Measurements from ENCODE around the gene ACSL3. TPM values are rescaled to one million over a fixed set of nuclear protein-coding genes. Genes with fewer than 3 reads are reported as not detected.

The ACSL3 gene
- total RNA-seq, 1 donor from 2014 or later = 87.0 TPM

DNA sequence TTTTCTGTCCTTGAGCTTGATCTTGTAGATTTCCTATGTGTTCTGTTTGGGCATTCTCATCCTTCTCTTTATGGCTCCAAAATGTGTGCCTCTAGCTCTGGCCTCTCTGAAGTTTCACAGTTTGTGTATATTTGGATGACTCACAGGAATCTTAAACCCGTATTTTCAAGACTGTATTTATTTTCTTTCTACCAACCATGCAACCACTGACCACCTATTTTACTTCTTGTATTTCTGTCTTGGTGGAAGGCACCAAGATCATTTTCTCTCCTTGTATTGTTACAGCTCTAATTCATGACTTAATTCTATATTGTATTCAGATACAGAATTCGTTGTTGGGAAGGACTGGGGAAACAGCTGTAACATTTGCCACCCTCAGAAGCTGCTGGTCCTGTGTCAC lies 39.5 kb downstream of the ACSL3 start:
- Mint-ChIP-seq H3K36me3 (ENCODE audit: unreplicated experiment) (no peaks in the 10 kb centered on the region), H3K27me3 (ENCODE audit: unreplicated experiment) (no peaks in the 10 kb centered on the region), H3K27ac (ENCODE audit: unreplicated experiment) (no peak overlapping the region), H3K4me3 (ENCODE audit: unreplicated experiment) (no peak overlapping the region), H3K4me1 (ENCODE audit: low read depth, unreplicated experiment) (no peaks in the 10 kb centered on the region), H3K9me3 (ENCODE audit: unreplicated experiment) (no peaks in the 10 kb centered on the region)
- no peak for DNase-seq
- TF ChIP-seq CTCF (IDR thresholded peaks at IDR 0.05; ENCODE audit: partially characterized antibody, unreplicated experiment) = no peak

DNA sequence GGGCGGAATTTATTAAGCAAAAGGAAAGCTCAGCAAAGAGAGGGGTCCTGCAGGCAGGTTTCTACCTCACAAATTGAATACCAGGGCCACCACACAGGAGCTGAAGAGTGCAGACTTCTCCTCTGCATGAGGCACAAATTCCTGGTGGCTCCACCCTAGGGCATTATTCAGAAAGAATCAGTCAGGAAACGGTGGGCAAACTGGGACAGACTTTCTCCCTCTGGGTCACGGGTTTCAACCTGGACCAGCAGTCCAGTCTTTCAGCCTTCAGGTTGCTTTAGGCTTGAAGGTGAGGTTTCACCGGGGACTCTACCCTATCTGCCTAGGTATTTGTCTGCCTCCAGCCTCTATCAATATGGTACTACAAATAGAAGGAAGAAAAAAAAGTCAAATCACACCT lies 41.8 kb downstream of the ACSL3 start:
- Mint-ChIP-seq H3K36me3 (ENCODE audit: unreplicated experiment) (no peaks in the 10 kb centered on the region), H3K4me3 (ENCODE audit: unreplicated experiment) (no peak overlapping the region), H3K4me1 (ENCODE audit: low read depth, unreplicated experiment) (peaks cover 9% of the 10 kb centered on the region), H3K27ac (ENCODE audit: unreplicated experiment) (no peak overlapping the region), H3K9me3 (ENCODE audit: unreplicated experiment) (peaks cover 2% of the 10 kb centered on the region), H3K27me3 (ENCODE audit: unreplicated experiment) (no peaks in the 10 kb centered on the region)
- DNase-seq = no peak
- TF ChIP-seq CTCF (IDR thresholded peaks at IDR 0.05; ENCODE audit: partially characterized antibody, unreplicated experiment) = no peak

DNA sequence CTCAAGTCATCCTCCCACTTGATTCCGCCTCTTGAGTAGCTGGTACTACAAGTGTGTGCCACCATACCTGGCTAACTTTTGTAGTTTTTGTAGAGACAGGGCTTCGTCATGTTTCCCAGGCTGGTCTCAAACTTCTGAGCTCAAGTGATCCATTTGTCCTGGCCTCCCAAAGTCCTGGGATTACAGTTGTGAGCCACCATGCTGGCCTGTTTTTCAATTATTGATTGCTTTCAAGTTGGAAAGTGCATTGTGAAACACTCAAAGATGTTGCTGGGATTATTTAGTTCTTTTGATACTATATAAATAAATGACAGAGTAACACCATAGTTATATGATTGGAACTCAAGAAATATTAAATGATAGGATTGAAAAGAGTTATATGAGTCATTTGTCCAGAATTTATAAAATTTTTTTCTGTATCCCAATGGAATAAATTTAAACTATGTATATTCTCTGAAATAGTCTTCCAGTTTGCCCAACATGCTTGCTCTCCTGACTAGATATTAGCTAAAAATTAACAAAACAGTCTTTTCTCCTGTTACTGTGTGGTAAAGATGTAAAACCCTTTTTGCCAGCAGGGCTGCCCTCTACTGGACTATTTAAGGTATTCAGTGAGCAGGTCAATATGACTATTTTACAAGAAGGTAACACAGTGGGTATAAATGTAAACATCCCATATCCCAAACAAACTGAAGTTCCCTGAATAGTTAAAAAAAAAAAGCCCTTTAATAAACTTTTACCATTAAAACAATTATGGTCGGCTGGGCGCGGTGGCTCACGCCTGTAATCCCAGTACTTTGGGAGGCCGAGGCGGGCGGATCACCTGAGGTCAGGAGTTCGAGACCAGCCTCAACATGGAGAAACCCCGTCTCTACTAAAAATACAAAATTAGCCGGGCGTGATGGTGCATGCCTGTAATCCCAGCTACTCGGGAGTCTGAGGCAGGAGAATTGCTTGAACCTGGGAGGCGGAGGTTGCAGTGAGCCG lies 42.7 kb downstream of the ACSL3 start:
- no peak overlapping the region for H3K4me3 Mint-ChIP-seq (ENCODE audit: unreplicated experiment)
- DNase-seq = peak; percentile 23
- H3K9me3 Mint-ChIP-seq (ENCODE audit: unreplicated experiment) = peaks cover 4% of the 10 kb centered on the region
- no peaks in the 10 kb centered on the region for H3K36me3 Mint-ChIP-seq (ENCODE audit: unreplicated experiment)
- TF ChIP-seq CTCF (IDR thresholded peaks at IDR 0.05; ENCODE audit: partially characterized antibody, unreplicated experiment) = peak; percentile 72
- H3K4me1 Mint-ChIP-seq (ENCODE audit: low read depth, unreplicated experiment) = peaks cover 11% of the 10 kb centered on the region
- H3K27ac Mint-ChIP-seq (ENCODE audit: unreplicated experiment) = no peak overlapping the region
- no peaks in the 10 kb centered on the region for H3K27me3 Mint-ChIP-seq (ENCODE audit: unreplicated experiment)

GRCh38 chr2:222904557-222905258 lies 43.9 kb downstream of the ACSL3 start:
- Mint-ChIP-seq H3K27me3 (ENCODE audit: unreplicated experiment) (peaks cover 2% of the 10 kb centered on the region), H3K4me3 (ENCODE audit: unreplicated experiment) (no peak overlapping the region), H3K4me1 (ENCODE audit: low read depth, unreplicated experiment) (peaks cover 13% of the 10 kb centered on the region), H3K36me3 (ENCODE audit: unreplicated experiment) (no peaks in the 10 kb centered on the region), H3K27ac (ENCODE audit: unreplicated experiment) (no peak overlapping the region), H3K9me3 (ENCODE audit: unreplicated experiment) (peaks cover 4% of the 10 kb centered on the region)
- no peak for TF ChIP-seq CTCF (IDR thresholded peaks at IDR 0.05; ENCODE audit: partially characterized antibody, unreplicated experiment)
- DNase-seq = no peak

Data from glutamatergic neuron (in vitro differentiated cells).